Thymus (tissue), 11 donors: ENCODE data around the gene FAHD2A. TPM values are rescaled to one million over a fixed set of nuclear protein-coding genes. Genes with fewer than 3 reads are reported as not detected.
"Not testable (repeated sequence)": the region's sequence is repeated elsewhere in the genome, so short reads cannot be mapped to it uniquely, and the experiment has no call there.

Source experiments
- DNase-seq, 9 donors: peaks; one replicate each; pipeline ENCODE4 v3.0.0-alpha.2; 2013; ENCODE audit warnings: low spot score in 9 of 9, low read depth in 6 of 9, missing footprints in 1 of 9
- H3K27ac ChIP-seq, 2 donors: one replicate each; pipeline ENCODE4 v1.5.1; 2013; ENCODE audit warnings: control low read depth in 1 of 2, low read depth in 1 of 2, low read length in 1 of 2, mild to moderate bottlenecking in 1 of 2, moderate library complexity in 1 of 2
- H3K27me3 ChIP-seq, 2 donors: one replicate each; pipeline ENCODE4 v1.5.1; 2013; ENCODE audit warnings: low read length in 1 of 2; ENCODE audit not compliant: control insufficient read depth in 2 of 2, insufficient read depth in 1 of 2
- H3K36me3 ChIP-seq, 2 donors: one replicate each; pipeline ENCODE4 v1.5.1; 2013; ENCODE audit warnings: low read length in 1 of 2, mild to moderate bottlenecking in 1 of 2, moderate library complexity in 1 of 2; ENCODE audit not compliant: control insufficient read depth in 2 of 2, insufficient read depth in 2 of 2
- H3K4me1 ChIP-seq, 2 donors: one replicate each; pipeline ENCODE4 v1.5.1; 2013; ENCODE audit warnings: low read length in 2 of 2; ENCODE audit not compliant: control insufficient read depth in 2 of 2, insufficient read depth in 2 of 2
- H3K4me3 ChIP-seq, 2 donors: one replicate each; pipeline ENCODE4 v1.5.1; 2013; ENCODE audit warnings: low read length in 2 of 2, control low read depth in 1 of 2, mild to moderate bottlenecking in 1 of 2
- H3K9me3 ChIP-seq, 2 donors: one replicate each; pipeline ENCODE4 v1.5.1; 2013; ENCODE audit warnings: low read length in 1 of 2, mild to moderate bottlenecking in 1 of 2; ENCODE audit not compliant: control insufficient read depth in 2 of 2, insufficient read depth in 1 of 2
- WGBS: extraction: QIAGEN DNeasy Blood & Tissue Kit; methylation state at CpG from one replicate; pipeline ENCODE4 v1.1.7; 2013; 5-methylcytosine and 5-hydroxymethylcytosine counted together
- polyA plus RNA-seq: library from polyadenylated mRNA; stranded (reverse); fragments of 200-250 nt; gene quantifications from one replicate; pipeline ENCODE4 v1.2.3, GENCODE V29; 2013
- total RNA-seq: library from RNA; stranded (reverse); fragments of 120-200 nt; gene quantifications from one replicate; pipeline ENCODE4 v1.2.4, GENCODE V29; 2013
- donor health status: healthy.

The FAHD2A gene
- total and polyA plus RNA-seq, 2 donors, result 16.9 to 30.2 TPM

- 92% methylated on average over 8 of the region's 8 CpGs for WGBS
- no peak for DNase-seq
Observed at GRCh38 chr2:95392730-95393455, 9.6 kb upstream of the FAHD2A start.

GRCh38 chr2:95393901-95394300 is 8.6 kb upstream of the FAHD2A start:
- 97% methylated on average over 6 of the region's 6 CpGs for WGBS
- Histone ChIP-seq H3K27me3 (peaks cover 0 to 2% of the 10 kb centered on the region in 2 donors), H3K9me3 (no peaks in the 10 kb centered on the region), H3K36me3 (no peaks in the 10 kb centered on the region), H3K4me3 (no peak overlapping the region), H3K27ac (no peak overlapping the region), H3K4me1 (no peaks in the 10 kb centered on the region)
- DNase-seq, result no peak

More at GRCh38 chr2:95392730-95393455, 9.6 kb upstream of the FAHD2A start:
- H3K4me3 ChIP-seq, result no peak overlapping the region
- no peaks in the 10 kb centered on the region for H3K36me3 ChIP-seq
- H3K4me1 ChIP-seq, result no peaks in the 10 kb centered on the region
- H3K9me3 ChIP-seq, result no peaks in the 10 kb centered on the region
- peaks cover 0 to 3% of the 10 kb centered on the region in 2 donors for H3K27me3 ChIP-seq
- no peak overlapping the region for H3K27ac ChIP-seq

- Histone ChIP-seq H3K27me3 (no peaks in the 10 kb centered on the region), H3K9me3 (no peaks in the 10 kb centered on the region), H3K4me3 (no peak overlapping the region), H3K4me1 (peaks cover 2 to 7% of the 10 kb centered on the region in 2 donors), H3K27ac (no peak overlapping the region), H3K36me3 (no peaks in the 10 kb centered on the region)
- WGBS, result 97% methylated on average over 7 of the region's 7 CpGs
- no peak for DNase-seq
Observed at GRCh38 chr2:95399061-95399460, 3.4 kb upstream of the FAHD2A start.

GRCh38 chr2:95401480-95401879 is 1.0 kb upstream of the FAHD2A start:
- no peaks in the 10 kb centered on the region for H3K36me3 ChIP-seq
- 87% methylated on average over 9 of the region's 9 CpGs for WGBS
- no peaks in the 10 kb centered on the region for H3K9me3 ChIP-seq
- no peak overlapping the region for H3K27ac ChIP-seq
- H3K27me3 ChIP-seq, result no peaks in the 10 kb centered on the region
- H3K4me1 ChIP-seq, result peaks cover 2 to 7% of the 10 kb centered on the region in 2 donors
- peak overlapping the region in 1 of 2 donors; percentile 68 for H3K4me3 ChIP-seq
- DNase-seq, result no peak

- H3K4me1 ChIP-seq, H3K36me3 ChIP-seq, H3K27me3 ChIP-seq, H3K9me3 ChIP-seq, H3K27ac ChIP-seq: not testable (repeated sequence)
- H3K4me3 ChIP-seq, result peak overlapping the region; percentile 68 to 81
- WGBS, result 2% methylated on average over 10 of the region's 10 CpGs
- peak in 2 of 9 donors; percentile 4 to 29 for DNase-seq
Observed at GRCh38 chr2:95402004-95402369, 521 bp upstream of the FAHD2A start.

- H3K4me1 ChIP-seq, H3K9me3 ChIP-seq, H3K36me3 ChIP-seq, H3K27me3 ChIP-seq: not testable (repeated sequence)
- peak overlapping the region in 1 of 2 donors; percentile 50 for H3K27ac ChIP-seq
- WGBS, result 1% methylated on average over 5 of the region's 5 CpGs
- H3K4me3 ChIP-seq, result peak overlapping the region; percentile 68 to 81
- peak in 4 of 9 donors; percentile 4 to 47 (median 20) for DNase-seq
Observed at GRCh38 chr2:95403204-95403721, 755 bp downstream of the FAHD2A start.

- not testable (repeated sequence) for H3K27ac ChIP-seq, H3K27me3 ChIP-seq, H3K36me3 ChIP-seq, H3K9me3 ChIP-seq, DNase-seq, H3K4me3 ChIP-seq, H3K4me1 ChIP-seq
- 98% methylated on average over 5 of the region's 5 CpGs for WGBS
Observed at GRCh38 chr2:95403824-95404223, 1.3 kb downstream of the FAHD2A start.

- not testable (repeated sequence) for H3K27ac ChIP-seq, H3K4me3 ChIP-seq, H3K36me3 ChIP-seq, H3K9me3 ChIP-seq, DNase-seq, H3K4me1 ChIP-seq, H3K27me3 ChIP-seq
- 94% methylated on average over 3 of the region's 3 CpGs for WGBS
Observed at GRCh38 chr2:95404676-95405075, 2.2 kb downstream of the FAHD2A start.

- WGBS, result 97% methylated on average over 5 of the region's 5 CpGs
- not testable (repeated sequence) for H3K9me3 ChIP-seq, H3K27me3 ChIP-seq, H3K4me3 ChIP-seq, H3K4me1 ChIP-seq, H3K27ac ChIP-seq, DNase-seq
- H3K36me3 ChIP-seq, result peaks cover 0 to 22% of the 10 kb centered on the region in 2 donors
Observed at GRCh38 chr2:95411239-95411638, 8.7 kb downstream of the FAHD2A start.
